IMR-90 (cell line): ENCODE data around the gene DNASE2. TPM values are rescaled to one million over a fixed set of nuclear protein-coding genes. Genes with fewer than 3 reads are reported as not detected.

Experiments used
- ATAC-seq: fragments of 200-7000 bp; cut with Tn5 transposase; 2 replicates; pipeline ENCODE4 v1.9.1; 2020; ENCODE audit warnings: low read depth, mild to moderate bottlenecking, moderate library complexity
- BruUV-seq: library from RNA; stranded (reverse); fragments of 400-500 nt; replicated peaks from 2 replicates; lab custom pipeline; 2021; lab: Mats Ljungman, UMichigan
- CTCF ChIA-PET: fragments of 300-600 bp; formaldehyde crosslinking; extraction: SDS; loops from one replicate; lab custom pipeline; 2021; ENCODE audit warnings: antibody characterized with exemption; lab: Yijun Ruan, JAX
- POLR2A ChIA-PET: fragments of 300-600 bp; sonication (Branson Sonifier 250); formaldehyde crosslinking; loops from one replicate; lab custom pipeline; 2022; ENCODE audit warnings: antibody characterized with exemption; ENCODE audit not compliant: unreplicated experiment; lab: Charles Lee
- DNase-seq: peaks from one replicate; pipeline ENCODE4 v3.0.0; 2013
- H2AFZ ChIP-seq: replicated peaks from 2 replicates; pipeline ENCODE3; 2013; ENCODE audit warnings: low read length, mild to moderate bottlenecking; ENCODE audit not compliant: poor library complexity
- H2AK5ac ChIP-seq: 2 replicates; pipeline ENCODE4 v1.6.1; 2013; ENCODE audit warnings: low read depth, low read length, inconsistent platforms
- H2AK9ac ChIP-seq: replicated peaks from 2 replicates; pipeline ENCODE3; 2013; ENCODE audit warnings: mild to moderate bottlenecking, low read depth, low read length, moderate library complexity; ENCODE audit not compliant: poor library complexity
- H2BK120ac ChIP-seq: 2 replicates; pipeline ENCODE4 v1.6.1; 2013; ENCODE audit warnings: low read depth, low read length, inconsistent platforms
- H2BK15ac ChIP-seq: 3 replicates; pipeline ENCODE4 v1.6.1; 2013; ENCODE audit warnings: low read depth, low read length, inconsistent platforms
- H2BK20ac ChIP-seq: 2 replicates; pipeline ENCODE4 v1.6.1; 2013; ENCODE audit warnings: low read depth, mild to moderate bottlenecking, inconsistent platforms, low read length, moderate library complexity
- H2BK5ac ChIP-seq: 2 replicates; pipeline ENCODE4 v1.6.1; 2013; ENCODE audit warnings: mild to moderate bottlenecking, low read depth, low read length, inconsistent platforms; ENCODE audit not compliant: poor library complexity, severe bottlenecking
- H3K14ac ChIP-seq: replicated peaks from 2 replicates; pipeline ENCODE4 v1.6.1; 2013; ENCODE audit warnings: low read depth, low read length, inconsistent platforms
- H3K18ac ChIP-seq: 2 replicates; pipeline ENCODE4 v1.6.1; 2013; ENCODE audit warnings: low read depth, low read length, control low read depth
- H3K23ac ChIP-seq: 2 replicates; pipeline ENCODE4 v1.6.1; 2013; ENCODE audit warnings: low read depth, low read length, inconsistent platforms
- H3K27ac ChIP-seq: 2 replicates; pipeline ENCODE4 v1.5.1; 2013; ENCODE audit warnings: mild to moderate bottlenecking, control low read depth, low read length; ENCODE audit not compliant: insufficient read depth
- H3K27me3 ChIP-seq: 2 replicates; pipeline ENCODE4 v1.6.1; 2013; ENCODE audit warnings: low read length; ENCODE audit not compliant: control insufficient read depth, insufficient read depth
- H3K36me3 ChIP-seq: 2 replicates; pipeline ENCODE4 v1.6.1; 2013; ENCODE audit warnings: low read length, mixed read lengths; ENCODE audit not compliant: control insufficient read depth, insufficient read depth
- H3K4ac ChIP-seq: 2 replicates; pipeline ENCODE4 v1.6.1; 2013; ENCODE audit warnings: low read depth, low read length, inconsistent platforms
- H3K4me1 ChIP-seq: 2 replicates; pipeline ENCODE4 v1.6.1; 2013; ENCODE audit warnings: low read length, mixed read lengths; ENCODE audit not compliant: control insufficient read depth, insufficient read depth
- H3K4me2 ChIP-seq: 2 replicates; pipeline ENCODE4 v1.6.1; 2013; ENCODE audit warnings: low read depth, mild to moderate bottlenecking, control low read depth, low read length, moderate library complexity
- H3K4me3 ChIP-seq: 2 replicates; pipeline ENCODE4 v1.5.1; 2013; ENCODE audit warnings: low read depth, mild to moderate bottlenecking, control low read depth, low read length, moderate library complexity; ENCODE audit not compliant: insufficient read depth
- H3K56ac ChIP-seq: 2 replicates; pipeline ENCODE4 v1.6.1; 2013; ENCODE audit warnings: low read length, inconsistent platforms; ENCODE audit not compliant: insufficient read depth; ENCODE audit errors: extremely low read depth
- H3K79me1 ChIP-seq, 2 experiments: 2 replicates each; pipeline ENCODE4 v1.6.1; 2013; ENCODE audit warnings: low read length in 2 of 2, inconsistent platforms in 1 of 2, low read depth in 1 of 2
- H3K9ac ChIP-seq: 2 replicates; pipeline ENCODE4 v1.6.1; 2013; ENCODE audit warnings: low read depth, low read length, control low read depth
- H3K9me1 ChIP-seq: 2 replicates; pipeline ENCODE4 v1.6.1; 2013; ENCODE audit warnings: low read length, inconsistent platforms; ENCODE audit not compliant: insufficient read depth
- H3K9me3 ChIP-seq: 2 replicates; pipeline ENCODE4 v1.6.1; 2013; ENCODE audit warnings: low read length; ENCODE audit not compliant: control insufficient read depth, insufficient read depth
- H4K20me1 ChIP-seq: 2 replicates; pipeline ENCODE4 v1.6.1; 2013; ENCODE audit warnings: low read length, inconsistent platforms; ENCODE audit not compliant: insufficient read depth
- H4K5ac ChIP-seq: 2 replicates; pipeline ENCODE4 v1.6.1; 2013; ENCODE audit warnings: mild to moderate bottlenecking, low read depth, low read length, control low read depth
- H4K8ac ChIP-seq, 2 experiments: 2 replicates each; pipeline ENCODE4 v1.6.1; 2013; ENCODE audit warnings: low read depth in 2 of 2, low read length in 2 of 2, control low read depth in 1 of 2, inconsistent platforms in 1 of 2
- H4K91ac ChIP-seq: 2 replicates; pipeline ENCODE4 v1.6.1; 2013; ENCODE audit warnings: low read depth, low read length, inconsistent platforms; ENCODE audit not compliant: insufficient read depth
- POLR2A ChIP-seq: IDR thresholded peaks from 2 replicates; pipeline ENCODE4 v1.6.1; 2012; ENCODE audit warnings: mild to moderate bottlenecking, low read depth, low read length
- RAD21 ChIP-seq: IDR thresholded peaks from 2 replicates; pipeline ENCODE4 v1.6.1; 2012; ENCODE audit warnings: low read length, improper control_type of control experiment
- RFX5 ChIP-seq: IDR thresholded peaks from 2 replicates; pipeline ENCODE4 v1.8.0; 2012; ENCODE audit warnings: low read depth, mild to moderate bottlenecking, low read length, moderate library complexity
- WGBS, 2 experiments: methylation state at CpG; one replicate each; pipeline versions ENCODE4 v1.1.5 to v1.1.7; 2013; ENCODE audit warnings: missing lambda C conversion rate in 2 of 2; ENCODE audit not compliant: insufficient read length in 1 of 2; ENCODE audit errors: extremely low coverage in 2 of 2; 5-methylcytosine and 5-hydroxymethylcytosine counted together
- dilution Hi-C: fragments of 300-500 bp; cut with HindIII; formaldehyde crosslinking; loops from one replicate; pipeline ENCODE4 v1.14.3; 2018; ENCODE audit warnings: low sequenced_read_pairs; ENCODE audit not compliant: unreplicated experiment
- in situ Hi-C: fragments of 300-500 bp; cut with MboI; formaldehyde crosslinking; loops from 3 replicates; pipeline ENCODE4 v1.14.3; 2019; ENCODE audit warnings: low sequenced_read_pairs, inconsistent platforms, mixed read lengths
- intact Hi-C: fragments of 100-400 bp; cut with micrococcal nuclease; formaldehyde crosslinking; loops from 2 replicates; pipeline ENCODE4 v1.10.0; 2022
- polyA plus RNA-seq, 3 experiments: library from polyadenylated mRNA; depleted of rRNA; stranded (reverse); fragments of >200 nt; gene quantifications; 2 replicates each; pipeline ENCODE4 v1.2.3, GENCODE V29; 2012; ENCODE audit warnings: low replicate concordance in 1 of 3
- total RNA-seq: library from RNA; depleted of rRNA; stranded (reverse); fragments of >200 nt; gene quantifications from 2 replicates; pipeline ENCODE4 v1.2.3, GENCODE V29; 2012

The DNASE2 gene
- total and polyA plus RNA-seq, 2 of the 4 experiments (the other 2 are of a cell fraction) = 9.5 to 31.1 TPM

GRCh38 chr19:12837225-12837624 is 44.0 kb downstream of the DNASE2 start:
- Histone ChIP-seq H3K27me3 (peaks cover 70% of the 10 kb centered on the region), H2AFZ (no peak overlapping the region), H3K4me3 (no peak overlapping the region), H2BK20ac (no peak overlapping the region), H4K5ac (no peak overlapping the region), H3K27ac (no peak overlapping the region), H3K9me1 (peaks cover 8% of the 10 kb centered on the region; the same call in 1 of the 2 replicates), H3K4me1 (peaks cover 4% of the 10 kb centered on the region; the same call in 1 of the 2 replicates), H2BK15ac (no peak overlapping the region), H4K8ac (no peak overlapping the region), H2BK5ac (no peak overlapping the region), H4K91ac (no peak overlapping the region), H3K4ac (no peak overlapping the region), H2BK120ac (no peak overlapping the region), H3K23ac (no peak overlapping the region), H3K18ac (no peak overlapping the region), H3K9ac (no peak overlapping the region), H3K4me2 (no peak overlapping the region), H3K14ac (no peak overlapping the region), H2AK5ac (no peak overlapping the region), H3K79me1 (no peaks in the 10 kb centered on the region), H4K20me1 (peaks cover 18% of the 10 kb centered on the region), H3K36me3 (no peaks in the 10 kb centered on the region), H2AK9ac (no peak overlapping the region), H3K56ac (no peak overlapping the region), H3K9me3 (no peaks in the 10 kb centered on the region; the same call in 1 of the 2 replicates)
- ChIA-PET CTCF (interaction anchor here (0.6 to 1.3 kb wide), 3 partner anchors 10 to 40 kb away, joined by 3 to 6 read pairs (median 5); no protein-coding TSS in a partner anchor), POLR2A (no interaction called here)
- dilution Hi-C loops (no loop called here), in situ Hi-C loops (loop anchor here (5.0 kb wide), 1 partner anchor 65 kb away; no protein-coding TSS in a partner anchor), intact Hi-C loops (no loop called here)
- no peak for ATAC-seq
- no peak for TF ChIP-seq POLR2A
- no peak for TF ChIP-seq RFX5
- no peak for TF ChIP-seq RAD21
- no TSS peak for BruUV-seq
- WGBS, 2 experiments = 80% methylated on average over 2 of the region's 4 CpGs; no CpG with 5 or more reads in 1 of the 2 experiments
- DNase-seq = no peak
